ENCODE measurements around the gene TFB1M.

- TF ChIP-seq POLR2A (IDR thresholded peaks at IDR 0.05) = no peak
- no peak for TF ChIP-seq CTCF (IDR thresholded peaks at IDR 0.05)
These were observed 21.6 kb downstream of the TFB1M start for GRCh38 chr6:155292711-155293110.

Data from right lobe of liver (tissue), 4 donors.